NT2/D1 (cell line): ENCODE measurements around the gene SCN5A.

Source experiments
- SUZ12 ChIP-seq: IDR thresholded peaks from 2 replicates; pipeline ENCODE4 v1.6.1; 2011; ENCODE audit not compliant: insufficient read length, insufficient read depth; ENCODE audit errors: extremely low read depth
- YY1 ChIP-seq: IDR thresholded peaks from 2 replicates; pipeline ENCODE4 v1.6.1; 2011; ENCODE audit not compliant: insufficient read length, insufficient read depth
- ZNF274 ChIP-seq: IDR thresholded peaks from 2 replicates; pipeline ENCODE4 v1.6.1; 2011; ENCODE audit warnings: mild to moderate bottlenecking, low read depth, low read length

DNA sequence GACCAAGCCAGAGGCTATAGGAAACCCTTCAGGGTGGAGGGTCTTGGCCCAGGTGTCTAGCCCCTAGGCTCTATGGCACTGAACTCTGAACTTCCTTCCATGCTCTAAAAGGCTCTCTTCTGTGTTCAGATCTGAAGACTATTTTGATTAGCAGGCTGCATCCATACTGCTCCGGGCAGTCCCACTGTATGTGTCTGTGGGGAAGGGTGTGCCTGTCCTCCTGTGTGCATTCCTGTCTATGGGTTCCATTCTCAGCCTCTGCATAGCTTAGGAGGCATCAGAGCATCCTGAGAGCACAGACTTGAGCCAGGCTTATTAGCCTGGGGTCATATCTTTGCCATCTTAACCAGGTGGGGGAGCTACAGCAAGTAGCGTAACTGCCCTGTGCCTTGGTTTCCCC, 115.3 kb downstream of the SCN5A start:
- no peak for TF ChIP-seq YY1
- no peak for TF ChIP-seq SUZ12
- TF ChIP-seq ZNF274, result no peak
